ENCODE results near the gene PCDHGA1. TPM values are rescaled to one million over a fixed set of nuclear protein-coding genes. Genes with fewer than 3 reads are reported as not detected.

Gene PCDHGA1
- total and polyA plus RNA-seq, 2 experiments from 2014 or later: 1.2 to 1.7 TPM

GRCh38 chr5:141507387-141508091 is 177.2 kb downstream of the PCDHGA1 start:
- H3K27me3 ChIP-seq: no peaks in the 10 kb centered on the region
- no peaks in the 10 kb centered on the region for H3K9me3 ChIP-seq (ENCODE audit: low read depth)
- DNase-seq (ENCODE audit: low read depth in 1 of 2, low spot score in 1 of 2): peak; percentile 37 to 91
- H3K4me1 ChIP-seq (ENCODE audit: low read depth): peaks cover 16% of the 10 kb centered on the region
- H3K4me3 ChIP-seq: no peak overlapping the region
- TF ChIP-seq CTCF (IDR thresholded peaks at IDR 0.05; ENCODE audit: low read depth, low read length): no peak
- H3K27ac ChIP-seq: peak overlapping the region; percentile 61
- H3K36me3 ChIP-seq: no peaks in the 10 kb centered on the region

GRCh38 chr5:141508440-141508797 is 178.1 kb downstream of the PCDHGA1 start:
- Histone ChIP-seq H3K27ac (peak overlapping the region; percentile 61), H3K4me1 (ENCODE audit: low read depth) (peaks cover 16% of the 10 kb centered on the region), H3K4me3 (peak overlapping the region; percentile 8), H3K27me3 (no peaks in the 10 kb centered on the region), H3K9me3 (ENCODE audit: low read depth) (no peaks in the 10 kb centered on the region), H3K36me3 (no peaks in the 10 kb centered on the region)
- TF ChIP-seq CTCF (IDR thresholded peaks at IDR 0.05; ENCODE audit: low read depth, low read length): no peak
- DNase-seq (ENCODE audit: low read depth in 1 of 2, low spot score in 1 of 2): no peak

GRCh38 chr5:141508798-141509611 is 178.7 kb downstream of the PCDHGA1 start:
- Histone ChIP-seq H3K27me3 (no peaks in the 10 kb centered on the region), H3K36me3 (no peaks in the 10 kb centered on the region), H3K4me1 (ENCODE audit: low read depth) (peaks cover 16% of the 10 kb centered on the region), H3K4me3 (peak overlapping the region; percentile 8), H3K27ac (peak overlapping the region; percentile 61), H3K9me3 (ENCODE audit: low read depth) (no peaks in the 10 kb centered on the region)
- DNase-seq (ENCODE audit: low read depth in 1 of 2, low spot score in 1 of 2): peak; percentile 36 to 96
- TF ChIP-seq CTCF (IDR thresholded peaks at IDR 0.05; ENCODE audit: low read depth, low read length): no peak

- H3K4me3 ChIP-seq: no peak overlapping the region
- peaks cover 20% of the 10 kb centered on the region for H3K4me1 ChIP-seq (ENCODE audit: low read depth)
- no peaks in the 10 kb centered on the region for H3K27me3 ChIP-seq
- no peak for DNase-seq (ENCODE audit: low read depth in 1 of 2, low spot score in 1 of 2)
- TF ChIP-seq CTCF (IDR thresholded peaks at IDR 0.05; ENCODE audit: low read depth, low read length): no peak
- no peaks in the 10 kb centered on the region for H3K36me3 ChIP-seq
- H3K27ac ChIP-seq: no peak overlapping the region
- no peaks in the 10 kb centered on the region for H3K9me3 ChIP-seq (ENCODE audit: low read depth)
Measured at GRCh38 chr5:141510160-141510559, 179.8 kb downstream of the PCDHGA1 start.

GRCh38 chr5:141510850-141511601 is 180.7 kb downstream of the PCDHGA1 start:
- H3K27ac ChIP-seq: no peak overlapping the region
- no peaks in the 10 kb centered on the region for H3K27me3 ChIP-seq
- no peaks in the 10 kb centered on the region for H3K36me3 ChIP-seq
- H3K9me3 ChIP-seq (ENCODE audit: low read depth): no peaks in the 10 kb centered on the region
- DNase-seq (ENCODE audit: low read depth in 1 of 2, low spot score in 1 of 2): no peak
- peaks cover 20% of the 10 kb centered on the region for H3K4me1 ChIP-seq (ENCODE audit: low read depth)
- H3K4me3 ChIP-seq: no peak overlapping the region
- TF ChIP-seq CTCF (IDR thresholded peaks at IDR 0.05; ENCODE audit: low read depth, low read length): no peak

Measured in cardiac muscle cell (in vitro differentiated cells and primary cell).